ENCODE measurements around the gene AZIN2. TPM values are rescaled to one million over a fixed set of nuclear protein-coding genes. Genes with fewer than 3 reads are reported as not detected.

The AZIN2 gene
- total and polyA plus RNA-seq, 4 donors = 0.68 to 2.6 (median 0.74) TPM

DNA sequence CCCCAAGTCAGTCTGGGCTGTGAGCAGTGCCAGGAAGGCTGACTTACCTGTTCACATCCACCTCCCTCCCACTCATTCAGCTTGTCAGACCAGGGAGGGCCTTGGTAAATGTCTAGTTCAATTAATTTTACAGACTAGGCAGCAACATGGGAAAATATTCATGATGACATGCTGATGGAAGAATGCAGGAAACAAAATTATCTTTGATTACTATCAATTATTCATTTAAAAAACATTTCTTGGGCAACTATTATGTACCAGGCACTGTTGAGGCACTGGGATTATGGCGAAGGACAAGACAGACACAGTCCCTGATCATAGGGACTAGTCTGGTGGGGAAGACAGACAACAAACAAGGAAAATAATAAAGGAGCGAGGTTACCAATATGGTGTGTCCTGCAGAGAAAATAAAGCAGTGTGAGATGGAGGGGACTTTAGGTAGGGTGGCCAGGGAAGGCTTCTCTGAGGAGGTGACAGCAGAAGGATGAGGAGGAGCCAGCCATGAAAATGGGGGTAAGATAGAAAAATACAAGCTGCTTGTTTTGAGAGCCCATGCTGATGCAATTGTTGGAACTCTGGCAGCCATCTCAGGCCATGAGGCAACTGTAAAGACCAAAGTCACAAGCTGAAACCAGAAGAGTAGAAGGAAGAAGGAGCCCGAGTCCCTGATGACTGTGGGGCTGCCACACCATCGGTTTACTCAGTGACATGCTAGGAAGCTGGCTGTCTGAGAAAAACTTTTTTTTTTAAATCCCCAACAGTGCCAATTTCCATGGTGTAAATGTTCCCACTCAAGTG lies 86.9 kb downstream of the AZIN2 start:
- no peaks in the 10 kb centered on the region for H3K9me3 ChIP-seq (ENCODE audit: control insufficient read depth in 4 of 4, low read length in 3 of 4)
- TF ChIP-seq RXRA (IDR thresholded peaks at IDR 0.05) (no peak), NR2F2 (IDR thresholded peaks at IDR 0.05) (no peak), JUND (IDR thresholded peaks at IDR 0.05) (no peak), FOXA2 (IDR thresholded peaks at IDR 0.05) (no peak), YY1 (IDR thresholded peaks at IDR 0.05) (no peak)
- TF ChIP-seq, protein P1, sequence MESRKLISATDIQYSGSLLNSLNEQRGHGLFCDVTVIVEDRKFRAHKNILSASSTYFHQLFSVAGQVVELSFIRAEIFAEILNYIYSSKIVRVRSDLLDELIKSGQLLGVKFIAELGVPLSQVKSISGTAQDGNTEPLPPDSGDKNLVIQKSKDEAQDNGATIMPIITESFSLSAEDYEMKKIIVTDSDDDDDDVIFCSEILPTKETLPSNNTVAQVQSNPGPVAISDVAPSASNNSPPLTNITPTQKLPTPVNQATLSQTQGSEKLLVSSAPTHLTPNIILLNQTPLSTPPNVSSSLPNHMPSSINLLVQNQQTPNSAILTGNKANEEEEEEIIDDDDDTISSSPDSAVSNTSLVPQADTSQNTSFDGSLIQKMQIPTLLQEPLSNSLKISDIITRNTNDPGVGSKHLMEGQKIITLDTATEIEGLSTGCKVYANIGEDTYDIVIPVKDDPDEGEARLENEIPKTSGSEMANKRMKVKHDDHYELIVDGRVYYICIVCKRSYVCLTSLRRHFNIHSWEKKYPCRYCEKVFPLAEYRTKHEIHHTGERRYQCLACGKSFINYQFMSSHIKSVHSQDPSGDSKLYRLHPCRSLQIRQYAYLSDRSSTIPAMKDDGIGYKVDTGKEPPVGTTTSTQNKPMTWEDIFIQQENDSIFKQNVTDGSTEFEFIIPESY (IDR thresholded peaks at IDR 0.05) = no peak
- TF ChIP-seq, protein P2, sequence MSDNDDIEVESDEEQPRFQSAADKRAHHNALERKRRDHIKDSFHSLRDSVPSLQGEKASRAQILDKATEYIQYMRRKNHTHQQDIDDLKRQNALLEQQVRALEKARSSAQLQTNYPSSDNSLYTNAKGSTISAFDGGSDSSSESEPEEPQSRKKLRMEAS (IDR thresholded peaks at IDR 0.05) = no peak
- TF ChIP-seq, protein P3, sequence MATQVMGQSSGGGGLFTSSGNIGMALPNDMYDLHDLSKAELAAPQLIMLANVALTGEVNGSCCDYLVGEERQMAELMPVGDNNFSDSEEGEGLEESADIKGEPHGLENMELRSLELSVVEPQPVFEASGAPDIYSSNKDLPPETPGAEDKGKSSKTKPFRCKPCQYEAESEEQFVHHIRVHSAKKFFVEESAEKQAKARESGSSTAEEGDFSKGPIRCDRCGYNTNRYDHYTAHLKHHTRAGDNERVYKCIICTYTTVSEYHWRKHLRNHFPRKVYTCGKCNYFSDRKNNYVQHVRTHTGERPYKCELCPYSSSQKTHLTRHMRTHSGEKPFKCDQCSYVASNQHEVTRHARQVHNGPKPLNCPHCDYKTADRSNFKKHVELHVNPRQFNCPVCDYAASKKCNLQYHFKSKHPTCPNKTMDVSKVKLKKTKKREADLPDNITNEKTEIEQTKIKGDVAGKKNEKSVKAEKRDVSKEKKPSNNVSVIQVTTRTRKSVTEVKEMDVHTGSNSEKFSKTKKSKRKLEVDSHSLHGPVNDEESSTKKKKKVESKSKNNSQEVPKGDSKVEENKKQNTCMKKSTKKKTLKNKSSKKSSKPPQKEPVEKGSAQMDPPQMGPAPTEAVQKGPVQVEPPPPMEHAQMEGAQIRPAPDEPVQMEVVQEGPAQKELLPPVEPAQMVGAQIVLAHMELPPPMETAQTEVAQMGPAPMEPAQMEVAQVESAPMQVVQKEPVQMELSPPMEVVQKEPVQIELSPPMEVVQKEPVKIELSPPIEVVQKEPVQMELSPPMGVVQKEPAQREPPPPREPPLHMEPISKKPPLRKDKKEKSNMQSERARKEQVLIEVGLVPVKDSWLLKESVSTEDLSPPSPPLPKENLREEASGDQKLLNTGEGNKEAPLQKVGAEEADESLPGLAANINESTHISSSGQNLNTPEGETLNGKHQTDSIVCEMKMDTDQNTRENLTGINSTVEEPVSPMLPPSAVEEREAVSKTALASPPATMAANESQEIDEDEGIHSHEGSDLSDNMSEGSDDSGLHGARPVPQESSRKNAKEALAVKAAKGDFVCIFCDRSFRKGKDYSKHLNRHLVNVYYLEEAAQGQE (IDR thresholded peaks at IDR 0.05) = no peak
- H3K4me1 ChIP-seq (ENCODE audit: control insufficient read depth in 4 of 4, insufficient read depth in 4 of 4, low read length in 3 of 4) = no peaks in the 10 kb centered on the region
- no peak overlapping the region for H3K4me3 ChIP-seq (ENCODE audit: low read depth in 1 of 3, low read length in 3 of 3)
- no peak for DNase-seq (ENCODE audit: low spot score)
- no peaks in the 10 kb centered on the region for H3K36me3 ChIP-seq (ENCODE audit: control insufficient read depth in 4 of 4, insufficient read depth in 3 of 4, low read depth in 1 of 4, low read length in 3 of 4)
- WGBS = 96% methylated on average over 4 of the region's 4 CpGs
- H3K27ac ChIP-seq (ENCODE audit: low read depth in 1 of 2, low read length in 2 of 2) = no peak overlapping the region
- no peaks in the 10 kb centered on the region for H3K27me3 ChIP-seq (ENCODE audit: control insufficient read depth in 4 of 4, insufficient read depth in 4 of 4, low read length in 3 of 4)
- no peak overlapping the region for H3K9ac ChIP-seq (ENCODE audit: low read depth in 1 of 2, low read length in 2 of 2)

DNA sequence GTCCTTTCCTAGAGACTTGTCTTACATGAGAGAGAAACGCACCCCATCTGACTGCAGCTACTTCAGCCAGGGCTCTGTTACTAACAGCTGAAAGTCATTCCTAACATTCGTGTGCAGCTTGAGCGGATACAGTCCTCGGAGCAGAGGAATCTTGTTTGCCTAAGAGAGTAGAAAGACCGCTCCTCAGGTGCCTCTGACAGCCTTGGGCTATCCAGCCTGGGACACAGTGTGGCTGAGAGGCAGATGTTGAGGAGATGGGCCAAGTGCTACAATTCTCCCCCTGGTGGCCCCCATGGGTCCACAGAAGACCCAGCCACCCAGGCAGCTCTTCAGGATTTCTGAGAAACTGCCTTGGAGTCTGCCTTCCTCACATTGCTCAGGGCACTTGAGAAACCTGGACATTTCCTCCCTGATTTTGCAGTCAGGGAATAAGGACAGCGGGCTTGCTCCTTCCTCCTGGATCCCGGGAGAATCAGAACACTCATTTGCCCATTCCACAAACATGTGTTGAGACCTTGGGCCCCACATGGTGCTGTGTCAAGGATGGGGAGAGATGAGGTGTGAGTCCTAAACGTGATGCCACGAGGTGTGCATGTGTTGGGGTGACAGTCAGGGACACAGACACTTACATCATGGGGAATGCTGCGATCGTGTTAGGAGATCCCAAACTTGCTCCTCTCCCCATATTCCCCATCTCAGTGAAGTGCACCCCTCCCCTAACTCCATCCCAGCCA lies 87.8 kb downstream of the AZIN2 start:
- no peak overlapping the region for H3K9ac ChIP-seq (ENCODE audit: low read depth in 1 of 2, low read length in 2 of 2)
- no peak for TF ChIP-seq EGR1 (IDR thresholded peaks at IDR 0.05; ENCODE audit: low read depth in 2 of 2)
- TF ChIP-seq, protein P4, sequence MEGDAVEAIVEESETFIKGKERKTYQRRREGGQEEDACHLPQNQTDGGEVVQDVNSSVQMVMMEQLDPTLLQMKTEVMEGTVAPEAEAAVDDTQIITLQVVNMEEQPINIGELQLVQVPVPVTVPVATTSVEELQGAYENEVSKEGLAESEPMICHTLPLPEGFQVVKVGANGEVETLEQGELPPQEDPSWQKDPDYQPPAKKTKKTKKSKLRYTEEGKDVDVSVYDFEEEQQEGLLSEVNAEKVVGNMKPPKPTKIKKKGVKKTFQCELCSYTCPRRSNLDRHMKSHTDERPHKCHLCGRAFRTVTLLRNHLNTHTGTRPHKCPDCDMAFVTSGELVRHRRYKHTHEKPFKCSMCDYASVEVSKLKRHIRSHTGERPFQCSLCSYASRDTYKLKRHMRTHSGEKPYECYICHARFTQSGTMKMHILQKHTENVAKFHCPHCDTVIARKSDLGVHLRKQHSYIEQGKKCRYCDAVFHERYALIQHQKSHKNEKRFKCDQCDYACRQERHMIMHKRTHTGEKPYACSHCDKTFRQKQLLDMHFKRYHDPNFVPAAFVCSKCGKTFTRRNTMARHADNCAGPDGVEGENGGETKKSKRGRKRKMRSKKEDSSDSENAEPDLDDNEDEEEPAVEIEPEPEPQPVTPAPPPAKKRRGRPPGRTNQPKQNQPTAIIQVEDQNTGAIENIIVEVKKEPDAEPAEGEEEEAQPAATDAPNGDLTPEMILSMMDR (IDR thresholded peaks at IDR 0.05; ENCODE audit: low read depth, low read length, missing input control) = no peak
- TF ChIP-seq, protein P2 (IDR thresholded peaks at IDR 0.05) = no peak
- no peak for DNase-seq (ENCODE audit: low spot score)
- no peaks in the 10 kb centered on the region for H3K9me3 ChIP-seq (ENCODE audit: control insufficient read depth in 4 of 4, low read length in 3 of 4)
- H3K27me3 ChIP-seq (ENCODE audit: control insufficient read depth in 4 of 4, insufficient read depth in 4 of 4, low read length in 3 of 4) = no peaks in the 10 kb centered on the region
- H3K4me3 ChIP-seq (ENCODE audit: low read depth in 1 of 3, low read length in 3 of 3) = no peak overlapping the region
- 82% methylated on average over 11 of the region's 11 CpGs for WGBS
- H3K36me3 ChIP-seq (ENCODE audit: control insufficient read depth in 4 of 4, insufficient read depth in 3 of 4, low read depth in 1 of 4, low read length in 3 of 4) = no peaks in the 10 kb centered on the region
- no peaks in the 10 kb centered on the region for H3K4me1 ChIP-seq (ENCODE audit: control insufficient read depth in 4 of 4, insufficient read depth in 4 of 4, low read length in 3 of 4)
- H3K27ac ChIP-seq (ENCODE audit: low read depth in 1 of 2, low read length in 2 of 2) = no peak overlapping the region

All from liver (tissue), 9 donors.